Smooth muscle cell (in vitro differentiated cells): ENCODE data around the gene DHRS1. TPM values are rescaled to one million over a fixed set of nuclear protein-coding genes. Genes with fewer than 3 reads are reported as not detected.

Experiments
- DNase-seq: peaks from one replicate; lab custom pipeline; 2025; ENCODE audit not compliant: unreplicated experiment; lab: John Stamatoyannopoulos, UW
- H2AFZ ChIP-seq: fragments of 200-600 bp; sonication (generic); 2 replicates; pipeline ENCODE4 v1.6.0; 2016; ENCODE audit warnings: antibody characterized with exemption, low read depth, mild to moderate bottlenecking
- H3F3A ChIP-seq: fragments of 200-600 bp; sonication (generic); 2 replicates; pipeline ENCODE4 v1.6.0; 2017; ENCODE audit warnings: antibody characterized with exemption, low read depth
- H3K27ac ChIP-seq: fragments of 200-600 bp; sonication (generic); 2 replicates; pipeline ENCODE4 v1.5.1; 2016; ENCODE audit warnings: low read depth, mild to moderate bottlenecking
- H3K27me3 ChIP-seq: fragments of 200-600 bp; sonication (generic); 2 replicates; pipeline ENCODE4 v1.6.1; 2016; ENCODE audit warnings: low read depth, mild to moderate bottlenecking
- H3K36me3 ChIP-seq: fragments of 200-600 bp; sonication (generic); 2 replicates; pipeline ENCODE4 v1.5.1; 2016; ENCODE audit warnings: low read depth
- H3K4me1 ChIP-seq: fragments of 200-600 bp; sonication (generic); 2 replicates; pipeline ENCODE4 v1.5.1; 2016; ENCODE audit warnings: low read depth
- H3K4me2 ChIP-seq: fragments of 200-600 bp; sonication (generic); 2 replicates; pipeline ENCODE4 v1.6.0; 2016; ENCODE audit warnings: mild to moderate bottlenecking
- H3K4me3 ChIP-seq: fragments of 200-600 bp; sonication (generic); 2 replicates; pipeline ENCODE4 v1.5.1; 2016; ENCODE audit warnings: mild to moderate bottlenecking
- H3K79me2 ChIP-seq: fragments of 200-600 bp; sonication (generic); 2 replicates; pipeline ENCODE4 v1.6.0; 2016; ENCODE audit warnings: low read depth, mild to moderate bottlenecking
- H3K9ac ChIP-seq: fragments of 200-600 bp; sonication (generic); 2 replicates; pipeline ENCODE4 v1.6.0; 2016; ENCODE audit warnings: low read depth
- H3K9me3 ChIP-seq: fragments of 200-600 bp; sonication (generic); replicated peaks from 2 replicates; pipeline ENCODE4 v1.5.1; 2016; ENCODE audit warnings: low read depth
- H4K20me1 ChIP-seq: fragments of 200-600 bp; sonication (generic); 2 replicates; pipeline ENCODE4 v1.6.0; 2016; ENCODE audit warnings: low read depth
- WGBS: methylation state at CpG from one replicate; pipeline ENCODE4 v1.1.7; 2016; ENCODE audit warnings: low lambda C conversion rate; 5-methylcytosine and 5-hydroxymethylcytosine counted together
- polyA plus RNA-seq: library from polyadenylated mRNA; unstranded; fragments of >200 nt; fragmentation: Nextera tagmentation; extraction: Ambion mirVana; gene quantifications from 2 replicates; pipeline ENCODE4 v1.2.1, GENCODE V29; 2016
- total RNA-seq: library from RNA; depleted of rRNA; stranded (reverse); fragments of >200 nt; gene quantifications from 2 replicates; pipeline ENCODE4 v1.2.3, GENCODE V29; 2014
- TF ChIP-seq, protein P1 (sequence below): fragments of 200-600 bp; sonication (generic); IDR thresholded peaks from 2 replicates; pipeline ENCODE4 v1.5.1; 2017; ENCODE audit warnings: borderline replicate concordance, mild to moderate bottlenecking, antibody characterized with exemption; ENCODE audit not compliant: insufficient read depth, poor library complexity, severe bottlenecking

DHRS1 gene
- total and polyA plus RNA-seq, 2 experiments from 2014 or later: 22.5 to 25.2 TPM

DNA sequence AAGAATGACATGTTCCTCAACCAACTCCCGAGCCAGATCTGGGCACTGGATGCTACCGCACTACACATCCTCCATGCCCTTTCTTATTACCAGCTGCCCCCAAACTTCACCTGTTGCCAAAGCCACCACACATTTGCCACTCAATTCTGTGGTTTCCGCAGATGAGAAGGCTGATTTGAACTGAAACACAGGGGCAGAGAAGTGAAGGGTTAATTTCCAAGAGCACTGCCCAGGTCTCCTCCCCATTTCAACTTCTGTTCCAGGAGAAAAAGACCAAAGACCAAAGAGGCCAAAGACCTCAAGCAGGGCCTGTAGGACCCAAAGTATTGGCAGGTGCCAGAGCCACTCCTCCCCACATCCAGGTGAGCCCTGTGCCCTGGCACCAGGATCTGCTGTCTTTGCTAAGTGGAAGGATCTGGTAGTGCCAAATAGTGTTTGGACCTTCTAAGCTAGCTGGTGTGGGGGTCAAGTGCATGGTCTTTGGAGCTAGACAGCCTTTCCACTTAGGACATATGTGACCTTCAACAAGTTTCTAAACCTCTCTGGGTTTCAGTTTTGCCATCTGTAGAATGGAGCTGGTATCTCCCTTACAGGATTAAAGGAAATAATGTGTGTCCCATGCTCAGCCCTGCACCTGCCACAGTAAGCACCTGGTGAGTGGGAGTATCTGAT is 8.0 kb downstream of the DHRS1 start:
- no peaks in the 10 kb centered on the region for H4K20me1 ChIP-seq
- no peaks in the 10 kb centered on the region for H3K27me3 ChIP-seq
- no peak overlapping the region for H2AFZ ChIP-seq
- no peaks in the 10 kb centered on the region for H3K36me3 ChIP-seq
- H3K9ac ChIP-seq: no peak overlapping the region
- WGBS: 78% methylated on average over 3 of the region's 3 CpGs
- no peak overlapping the region for H3K4me2 ChIP-seq
- no peaks in the 10 kb centered on the region for H3F3A ChIP-seq
- H3K79me2 ChIP-seq: no peaks in the 10 kb centered on the region
- peaks cover 1% of the 10 kb centered on the region for H3K4me1 ChIP-seq
- DNase-seq: no peak
- TF ChIP-seq, protein P1, sequence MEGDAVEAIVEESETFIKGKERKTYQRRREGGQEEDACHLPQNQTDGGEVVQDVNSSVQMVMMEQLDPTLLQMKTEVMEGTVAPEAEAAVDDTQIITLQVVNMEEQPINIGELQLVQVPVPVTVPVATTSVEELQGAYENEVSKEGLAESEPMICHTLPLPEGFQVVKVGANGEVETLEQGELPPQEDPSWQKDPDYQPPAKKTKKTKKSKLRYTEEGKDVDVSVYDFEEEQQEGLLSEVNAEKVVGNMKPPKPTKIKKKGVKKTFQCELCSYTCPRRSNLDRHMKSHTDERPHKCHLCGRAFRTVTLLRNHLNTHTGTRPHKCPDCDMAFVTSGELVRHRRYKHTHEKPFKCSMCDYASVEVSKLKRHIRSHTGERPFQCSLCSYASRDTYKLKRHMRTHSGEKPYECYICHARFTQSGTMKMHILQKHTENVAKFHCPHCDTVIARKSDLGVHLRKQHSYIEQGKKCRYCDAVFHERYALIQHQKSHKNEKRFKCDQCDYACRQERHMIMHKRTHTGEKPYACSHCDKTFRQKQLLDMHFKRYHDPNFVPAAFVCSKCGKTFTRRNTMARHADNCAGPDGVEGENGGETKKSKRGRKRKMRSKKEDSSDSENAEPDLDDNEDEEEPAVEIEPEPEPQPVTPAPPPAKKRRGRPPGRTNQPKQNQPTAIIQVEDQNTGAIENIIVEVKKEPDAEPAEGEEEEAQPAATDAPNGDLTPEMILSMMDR: no peak
- no peak overlapping the region for H3K27ac ChIP-seq
- H3K4me3 ChIP-seq: no peak overlapping the region
- H3K9me3 ChIP-seq: no peaks in the 10 kb centered on the region

DNA sequence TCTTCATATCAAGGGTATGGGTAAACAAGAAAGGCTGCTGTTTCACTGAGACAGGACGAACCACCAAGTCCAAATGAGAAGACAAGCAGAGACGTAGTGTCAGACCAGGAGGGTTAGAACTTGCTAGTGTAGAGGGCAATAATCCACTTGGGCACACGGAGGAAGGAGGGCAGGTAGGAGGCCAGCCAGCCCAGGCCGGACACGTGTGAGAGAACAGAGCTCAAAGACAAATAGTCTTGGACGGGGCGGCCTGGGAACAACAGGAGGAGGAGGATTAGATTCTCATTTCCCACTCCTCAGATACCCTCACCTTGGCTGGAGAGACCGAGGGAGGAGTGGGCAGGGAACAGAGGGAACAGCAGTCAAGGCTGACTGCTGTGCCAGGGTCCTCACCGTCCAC is 8.8 kb downstream of the DHRS1 start:
- Histone ChIP-seq H3K4me2 (no peak overlapping the region), H3K27me3 (no peaks in the 10 kb centered on the region), H3K36me3 (no peaks in the 10 kb centered on the region), H2AFZ (no peak overlapping the region), H3K4me1 (no peaks in the 10 kb centered on the region), H3K9me3 (no peaks in the 10 kb centered on the region), H3K27ac (no peak overlapping the region), H3K4me3 (no peak overlapping the region), H3K9ac (no peak overlapping the region), H3F3A (no peaks in the 10 kb centered on the region), H3K79me2 (no peaks in the 10 kb centered on the region), H4K20me1 (no peaks in the 10 kb centered on the region)
- 90% methylated on average over 9 of the region's 9 CpGs for WGBS
- DNase-seq: no peak
- TF ChIP-seq, protein P1: no peak

DNA sequence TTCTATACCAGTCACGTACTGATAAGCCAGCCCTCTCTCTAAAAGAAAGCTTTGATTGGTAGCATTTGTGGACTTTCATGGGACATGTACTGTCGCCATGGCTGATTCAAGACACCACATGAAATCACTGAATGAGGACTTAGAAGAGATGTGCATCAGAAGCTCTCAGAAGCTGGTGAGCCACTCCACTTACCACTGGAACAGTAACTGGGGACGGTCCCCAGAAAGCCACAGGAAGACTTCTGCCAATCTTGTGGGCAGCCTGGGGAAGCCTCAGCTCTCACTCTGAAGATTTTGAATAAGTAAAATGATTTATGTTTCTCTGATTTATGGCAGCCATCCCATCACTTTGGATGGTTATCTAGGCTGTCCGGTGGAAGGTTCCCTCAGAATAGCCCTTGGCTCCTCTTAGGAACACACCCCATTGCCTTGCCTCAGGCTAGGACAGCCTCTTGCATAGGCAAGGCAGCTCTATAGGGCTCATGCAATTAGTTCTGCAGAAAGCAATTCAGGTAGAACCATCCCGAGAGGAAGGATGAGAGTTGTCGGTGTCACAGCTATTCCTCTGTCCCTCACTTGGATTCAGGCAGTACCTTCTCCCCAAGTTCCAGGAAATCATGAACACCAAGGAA is 9.8 kb downstream of the DHRS1 start:
- DNase-seq: no peak

More for the DNA sequence above, 9.8 kb downstream of the DHRS1 start:
- H4K20me1 ChIP-seq: no peaks in the 10 kb centered on the region
- no peaks in the 10 kb centered on the region for H3K27me3 ChIP-seq
- H3K4me1 ChIP-seq: no peaks in the 10 kb centered on the region
- WGBS: 95% methylated on average over 6 of the region's 6 CpGs
- H3K36me3 ChIP-seq: no peaks in the 10 kb centered on the region
- no peak overlapping the region for H2AFZ ChIP-seq
- TF ChIP-seq, protein P1: no peak
- H3F3A ChIP-seq: no peaks in the 10 kb centered on the region
- no peak overlapping the region for H3K4me2 ChIP-seq
- no peak overlapping the region for H3K9ac ChIP-seq
- H3K9me3 ChIP-seq: no peaks in the 10 kb centered on the region
- no peak overlapping the region for H3K27ac ChIP-seq
- no peaks in the 10 kb centered on the region for H3K79me2 ChIP-seq
- H3K4me3 ChIP-seq: no peak overlapping the region
